Parathyroid adenoma (tissue), 2 donors: ENCODE measurements around the gene S100PBP.

Source experiments
- H2AFZ ChIP-seq: fragments of 300-600 bp; sonication (generic); one replicate; pipeline ENCODE4 v1.7.0; 2017; ENCODE audit warnings: antibody characterized with exemption, mild to moderate bottlenecking
- H3K27ac ChIP-seq: fragments of 300-600 bp; sonication (generic); one replicate; pipeline ENCODE4 v1.7.0; 2017
- H3K27me3 ChIP-seq: fragments of 300-600 bp; sonication (generic); one replicate; pipeline ENCODE4 v1.7.0; 2017; ENCODE audit warnings: low read length; ENCODE audit not compliant: control insufficient read depth, insufficient read depth
- H3K36me3 ChIP-seq: fragments of 300-600 bp; sonication (generic); one replicate; pipeline ENCODE4 v1.7.0; 2017; ENCODE audit warnings: low read length; ENCODE audit not compliant: control insufficient read depth, insufficient read depth
- H3K4me1 ChIP-seq: fragments of 300-600 bp; sonication (generic); one replicate; pipeline ENCODE4 v1.7.0; 2017; ENCODE audit warnings: control low read depth
- H3K4me2 ChIP-seq: fragments of 300-600 bp; sonication (generic); one replicate; pipeline ENCODE4 v1.7.0; 2017; ENCODE audit warnings: low read length
- H3K4me3 ChIP-seq: fragments of 300-600 bp; sonication (generic); one replicate; pipeline ENCODE4 v1.7.0; 2017; ENCODE audit warnings: low read depth, low read length
- H3K79me2 ChIP-seq: fragments of 300-600 bp; sonication (generic); one replicate; pipeline ENCODE4 v1.7.0; 2017; ENCODE audit warnings: control low read depth
- H3K9ac ChIP-seq: fragments of 300-600 bp; sonication (generic); one replicate; pipeline ENCODE4 v1.7.0; 2017; ENCODE audit warnings: mild to moderate bottlenecking
- H3K9me3 ChIP-seq: fragments of 300-600 bp; sonication (generic); one replicate; pipeline ENCODE4 v1.7.0; 2017; ENCODE audit warnings: low read length; ENCODE audit not compliant: control insufficient read depth
- CTCF ChIP-seq: fragments of 300-600 bp; sonication (generic); IDR thresholded peaks from one replicate; pipeline ENCODE4 v1.7.0; 2017; ENCODE audit warnings: antibody characterized with exemption, mild to moderate bottlenecking
- donor health status: primary hyperparathyroidism.

Gene S100PBP

GRCh38 chr1:32873484-32873883 is 56.0 kb downstream of the S100PBP start:
- Histone ChIP-seq H3K9me3 (no peaks in the 10 kb centered on the region), H3K27ac (no peak overlapping the region), H2AFZ (no peak overlapping the region), H3K4me2 (no peak overlapping the region), H3K36me3 (no peaks in the 10 kb centered on the region), H3K27me3 (no peaks in the 10 kb centered on the region), H3K79me2 (no peaks in the 10 kb centered on the region), H3K4me3 (no peak overlapping the region), H3K4me1 (no peaks in the 10 kb centered on the region), H3K9ac (no peak overlapping the region)
- no peak for TF ChIP-seq CTCF

GRCh38 chr1:32874860-32875752 is 57.7 kb downstream of the S100PBP start:
- no peak for TF ChIP-seq CTCF
- no peaks in the 10 kb centered on the region for H3K27me3 ChIP-seq
- H3K79me2 ChIP-seq: no peaks in the 10 kb centered on the region
- H3K27ac ChIP-seq: no peak overlapping the region
- H3K4me3 ChIP-seq: no peak overlapping the region
- no peaks in the 10 kb centered on the region for H3K4me1 ChIP-seq
- no peak overlapping the region for H3K9ac ChIP-seq
- H2AFZ ChIP-seq: no peak overlapping the region
- H3K36me3 ChIP-seq: no peaks in the 10 kb centered on the region
- no peaks in the 10 kb centered on the region for H3K9me3 ChIP-seq
- H3K4me2 ChIP-seq: no peak overlapping the region

- Histone ChIP-seq H2AFZ (no peak overlapping the region), H3K79me2 (no peaks in the 10 kb centered on the region), H3K36me3 (no peaks in the 10 kb centered on the region), H3K4me2 (no peak overlapping the region), H3K4me1 (no peaks in the 10 kb centered on the region), H3K27ac (no peak overlapping the region), H3K4me3 (no peak overlapping the region), H3K9me3 (no peaks in the 10 kb centered on the region), H3K9ac (no peak overlapping the region), H3K27me3 (no peaks in the 10 kb centered on the region)
- peak; percentile 44 for TF ChIP-seq CTCF
These were observed 59.1 kb downstream of the S100PBP start for GRCh38 chr1:32876341-32877210.

GRCh38 chr1:32877211-32878110 is 60.0 kb downstream of the S100PBP start:
- Histone ChIP-seq H3K4me2 (no peak overlapping the region), H3K36me3 (no peaks in the 10 kb centered on the region), H3K4me3 (no peak overlapping the region), H3K27me3 (no peaks in the 10 kb centered on the region), H2AFZ (no peak overlapping the region), H3K27ac (no peak overlapping the region), H3K9me3 (no peaks in the 10 kb centered on the region), H3K9ac (no peak overlapping the region), H3K79me2 (no peaks in the 10 kb centered on the region), H3K4me1 (no peaks in the 10 kb centered on the region)
- no peak for TF ChIP-seq CTCF
